ENCODE results near the gene ATXN7L1. TPM values are rescaled to one million over a fixed set of nuclear protein-coding genes. Genes with fewer than 3 reads are reported as not detected.

ATXN7L1 gene
- total RNA-seq, 2 experiments from 2014 or later = 11.2 to 16.9 TPM

- H3K4me3 Mint-ChIP-seq = no peak overlapping the region
- H3K36me3 Mint-ChIP-seq (ENCODE audit: low read depth) = no peaks in the 10 kb centered on the region
- CTCF ChIA-PET = interaction anchor here (0.9 kb wide), 1 partner anchor 186 kb away, joined by 3 read pairs; no protein-coding TSS in a partner anchor
- H3K4me1 Mint-ChIP-seq = peaks cover 3% of the 10 kb centered on the region
- POLR2A ChIA-PET = no interaction called here
- ATAC-seq (no peak), DNase-seq (no peak)
- no peaks in the 10 kb centered on the region for H3K27me3 Mint-ChIP-seq
- no peak overlapping the region for H3K27ac Mint-ChIP-seq
- intact Hi-C loops (cut with DNase I, micrococcal nuclease) = no loop called here
- no peaks in the 10 kb centered on the region for H3K9me3 Mint-ChIP-seq (ENCODE audit: low read depth)
Observed at GRCh38 chr7:105838627-105839231, 37.7 kb downstream of the ATXN7L1 start.

GRCh38 chr7:105837765-105838626, 38.4 kb downstream of the ATXN7L1 start:
- POLR2A ChIA-PET = no interaction called here
- H3K36me3 Mint-ChIP-seq (ENCODE audit: low read depth) = no peaks in the 10 kb centered on the region
- intact Hi-C loops (cut with DNase I, micrococcal nuclease) = no loop called here
- no peaks in the 10 kb centered on the region for H3K27me3 Mint-ChIP-seq
- no peak for ATAC-seq
- CTCF ChIA-PET = no interaction called here
- no peak overlapping the region for H3K27ac Mint-ChIP-seq
- H3K4me3 Mint-ChIP-seq = no peak overlapping the region
- peaks cover 7% of the 10 kb centered on the region for H3K4me1 Mint-ChIP-seq
- H3K9me3 Mint-ChIP-seq (ENCODE audit: low read depth) = no peaks in the 10 kb centered on the region
- DNase-seq = no peak

GRCh38 chr7:105835441-105835840, 41.0 kb downstream of the ATXN7L1 start:
- Mint-ChIP-seq H3K27me3 (no peaks in the 10 kb centered on the region), H3K4me3 (no peak overlapping the region), H3K9me3 (ENCODE audit: low read depth) (no peaks in the 10 kb centered on the region), H3K36me3 (ENCODE audit: low read depth) (no peaks in the 10 kb centered on the region), H3K27ac (no peak overlapping the region), H3K4me1 (peaks cover 17% of the 10 kb centered on the region)
- ChIA-PET POLR2A (no interaction called here), CTCF (interaction anchor here (0.7 kb wide), 1 partner anchor 13 kb away, joined by 3 read pairs; no protein-coding TSS in a partner anchor)
- no peak for DNase-seq
- intact Hi-C loops (cut with DNase I, micrococcal nuclease) = no loop called here
- ATAC-seq = no peak

- Mint-ChIP-seq H3K36me3 (ENCODE audit: low read depth) (no peaks in the 10 kb centered on the region), H3K27ac (no peak overlapping the region), H3K9me3 (ENCODE audit: low read depth) (no peaks in the 10 kb centered on the region), H3K4me3 (no peak overlapping the region), H3K4me1 (peaks cover 14% of the 10 kb centered on the region), H3K27me3 (no peaks in the 10 kb centered on the region)
- DNase-seq = no peak
- intact Hi-C loops (cut with DNase I, micrococcal nuclease) = no loop called here
- CTCF ChIA-PET = interaction anchor here (1.0 kb wide), 1 partner anchor 16 kb away, joined by 3 read pairs; no protein-coding TSS in a partner anchor
- POLR2A ChIA-PET = no interaction called here
- no peak for ATAC-seq
Observed at GRCh38 chr7:105831824-105832535, 44.4 kb downstream of the ATXN7L1 start.

GRCh38 chr7:105831302-105831620, 45.1 kb downstream of the ATXN7L1 start:
- Mint-ChIP-seq H3K27me3 (no peaks in the 10 kb centered on the region), H3K27ac (no peak overlapping the region), H3K36me3 (ENCODE audit: low read depth) (peaks cover 3% of the 10 kb centered on the region), H3K4me1 (peaks cover 14% of the 10 kb centered on the region), H3K4me3 (no peak overlapping the region), H3K9me3 (ENCODE audit: low read depth) (no peaks in the 10 kb centered on the region)
- intact Hi-C loops (cut with DNase I, micrococcal nuclease) = no loop called here
- ChIA-PET POLR2A (no interaction called here), CTCF (interaction anchor here (0.6 to 1.0 kb wide), 2 partner anchors 17 to 196 kb away, joined by 3 read pairs; no protein-coding TSS in a partner anchor)
- ATAC-seq (no peak), DNase-seq (no peak)

GRCh38 chr7:105830405-105831301, 45.7 kb downstream of the ATXN7L1 start:
- Mint-ChIP-seq H3K9me3 (ENCODE audit: low read depth) (no peaks in the 10 kb centered on the region), H3K27ac (no peak overlapping the region), H3K36me3 (ENCODE audit: low read depth) (peaks cover 3% of the 10 kb centered on the region), H3K4me3 (no peak overlapping the region), H3K27me3 (no peaks in the 10 kb centered on the region), H3K4me1 (peaks cover 14% of the 10 kb centered on the region)
- intact Hi-C loops (cut with DNase I, micrococcal nuclease) = no loop called here
- DNase-seq = no peak
- no peak for ATAC-seq
- CTCF ChIA-PET = interaction anchor here (0.6 to 1.0 kb wide), 2 partner anchors 18 to 197 kb away, joined by 3 read pairs; no protein-coding TSS in a partner anchor
- POLR2A ChIA-PET = no interaction called here

GRCh38 chr7:105829681-105830322, 46.6 kb downstream of the ATXN7L1 start:
- DNase-seq (no peak), ATAC-seq (no peak)
- peaks cover 14% of the 10 kb centered on the region for H3K4me1 Mint-ChIP-seq
- intact Hi-C loops (cut with DNase I, micrococcal nuclease) = no loop called here
- no peaks in the 10 kb centered on the region for H3K9me3 Mint-ChIP-seq (ENCODE audit: low read depth)
- no peaks in the 10 kb centered on the region for H3K27me3 Mint-ChIP-seq
- H3K36me3 Mint-ChIP-seq (ENCODE audit: low read depth) = peaks cover 8% of the 10 kb centered on the region
- POLR2A ChIA-PET = no interaction called here
- CTCF ChIA-PET = no interaction called here
- H3K4me3 Mint-ChIP-seq = no peak overlapping the region
- H3K27ac Mint-ChIP-seq = no peak overlapping the region

GRCh38 chr7:105828141-105828540, 48.3 kb downstream of the ATXN7L1 start:
- ATAC-seq (no peak), DNase-seq (no peak)
- Mint-ChIP-seq H3K27me3 (no peaks in the 10 kb centered on the region), H3K4me1 (peaks cover 18% of the 10 kb centered on the region), H3K27ac (no peak overlapping the region), H3K36me3 (ENCODE audit: low read depth) (peaks cover 15% of the 10 kb centered on the region), H3K9me3 (ENCODE audit: low read depth) (peaks cover 4% of the 10 kb centered on the region), H3K4me3 (no peak overlapping the region)
- CTCF ChIA-PET = interaction anchor here (0.8 kb wide), 1 partner anchor 57 kb away, joined by 3 read pairs; no protein-coding TSS in a partner anchor
- POLR2A ChIA-PET = no interaction called here
- intact Hi-C loops (cut with DNase I, micrococcal nuclease) = no loop called here

GRCh38 chr7:105827151-105827875, 49.1 kb downstream of the ATXN7L1 start:
- DNase-seq (no peak), ATAC-seq (no peak)
- Mint-ChIP-seq H3K4me3 (no peak overlapping the region), H3K9me3 (ENCODE audit: low read depth) (peaks cover 4% of the 10 kb centered on the region), H3K4me1 (peaks cover 13% of the 10 kb centered on the region), H3K27me3 (no peaks in the 10 kb centered on the region), H3K36me3 (ENCODE audit: low read depth) (peaks cover 15% of the 10 kb centered on the region), H3K27ac (no peak overlapping the region)
- intact Hi-C loops (cut with DNase I, micrococcal nuclease) = no loop called here
- CTCF ChIA-PET = interaction anchor here (0.9 to 1.1 kb wide), 2 partner anchors 76 to 158 kb away, joined by 3 read pairs; no protein-coding TSS in a partner anchor
- POLR2A ChIA-PET = no interaction called here

- CTCF ChIA-PET = no interaction called here
- peaks cover 15% of the 10 kb centered on the region for H3K36me3 Mint-ChIP-seq (ENCODE audit: low read depth)
- H3K4me1 Mint-ChIP-seq = peaks cover 19% of the 10 kb centered on the region
- DNase-seq = no peak
- peaks cover 4% of the 10 kb centered on the region for H3K9me3 Mint-ChIP-seq (ENCODE audit: low read depth)
- H3K4me3 Mint-ChIP-seq = no peak overlapping the region
- POLR2A ChIA-PET = no interaction called here
- no peaks in the 10 kb centered on the region for H3K27me3 Mint-ChIP-seq
- intact Hi-C loops (cut with DNase I, micrococcal nuclease) = no loop called here
- ATAC-seq = no peak
- H3K27ac Mint-ChIP-seq = no peak overlapping the region
Observed at GRCh38 chr7:105826143-105826542, 50.3 kb downstream of the ATXN7L1 start.

Data from activated CD4-positive, alpha-beta T cell treated with anti-CD3 and anti-CD28 coated beads for 36 hours (primary cell).